ENCODE measurements around the gene DYRK1A. TPM values are rescaled to one million over a fixed set of nuclear protein-coding genes. Genes with fewer than 3 reads are reported as not detected.

The DYRK1A gene
- total RNA-seq, 2 experiments from 2014 or later = 49.8 to 51.4 TPM

DNA sequence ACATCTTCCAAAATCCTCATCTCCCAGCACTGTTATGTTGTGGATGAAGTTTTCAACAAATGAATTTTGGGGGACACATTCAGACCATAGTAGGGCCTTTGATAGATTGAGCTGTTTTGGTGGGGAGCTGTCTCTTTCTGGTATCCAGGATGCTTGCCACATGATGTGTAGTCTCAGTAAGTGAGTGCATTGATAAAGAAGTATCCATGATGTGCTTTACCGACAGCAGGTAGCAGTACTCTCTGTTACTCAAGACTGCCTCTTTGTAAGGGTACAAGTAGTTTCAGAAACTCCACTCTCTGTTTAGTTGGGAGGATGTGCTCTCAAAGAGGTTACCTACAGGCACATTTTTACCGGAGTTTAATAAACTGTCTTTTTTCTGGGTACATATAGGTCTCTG lies 26.5 kb downstream of the DYRK1A start:
- Mint-ChIP-seq H3K4me1 (ENCODE audit: low read depth) (peaks cover 81% of the 10 kb centered on the region), H3K27ac (peak overlapping the region; percentile 8), H3K4me3 (no peak overlapping the region), H3K9me3 (no peaks in the 10 kb centered on the region), H3K36me3 (ENCODE audit: low read depth) (peaks cover 6% of the 10 kb centered on the region), H3K27me3 (ENCODE audit: low read depth) (no peaks in the 10 kb centered on the region)
- CTCF ChIA-PET = no interaction called here
- DNase-seq = no peak
- intact Hi-C loops (cut with micrococcal nuclease) = loop anchor here (2.0 kb wide), 1 partner anchor 16 kb away; no protein-coding TSS in a partner anchor

DNA sequence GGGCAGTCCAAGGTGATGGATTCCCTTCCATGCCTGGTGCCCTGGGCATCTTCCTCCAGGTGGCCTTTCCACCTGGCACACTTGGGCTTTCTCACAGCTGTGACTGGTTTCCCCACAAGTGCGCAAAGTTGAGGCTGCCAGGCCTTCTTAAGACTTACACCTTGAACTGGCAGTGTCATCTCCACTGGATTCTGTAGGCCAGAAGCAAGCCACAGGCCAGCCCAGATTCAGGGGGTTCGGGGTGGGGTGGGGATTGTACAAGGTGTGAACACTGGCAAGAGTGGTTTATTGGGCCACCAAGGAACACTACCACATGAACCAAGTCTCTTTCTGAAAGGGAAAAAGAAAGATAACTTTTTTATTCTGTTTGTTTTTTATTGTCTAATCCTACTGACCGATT lies 27.2 kb downstream of the DYRK1A start:
- intact Hi-C loops (cut with micrococcal nuclease) = loop anchor here (2.0 kb wide), 1 partner anchor 15 kb away; no protein-coding TSS in a partner anchor
- Mint-ChIP-seq H3K27ac (peak overlapping the region; percentile 8), H3K36me3 (ENCODE audit: low read depth) (peaks cover 6% of the 10 kb centered on the region), H3K9me3 (no peaks in the 10 kb centered on the region), H3K4me1 (ENCODE audit: low read depth) (peaks cover 85% of the 10 kb centered on the region), H3K4me3 (no peak overlapping the region), H3K27me3 (ENCODE audit: low read depth) (no peaks in the 10 kb centered on the region)
- no peak for DNase-seq
- CTCF ChIA-PET = no interaction called here

DNA sequence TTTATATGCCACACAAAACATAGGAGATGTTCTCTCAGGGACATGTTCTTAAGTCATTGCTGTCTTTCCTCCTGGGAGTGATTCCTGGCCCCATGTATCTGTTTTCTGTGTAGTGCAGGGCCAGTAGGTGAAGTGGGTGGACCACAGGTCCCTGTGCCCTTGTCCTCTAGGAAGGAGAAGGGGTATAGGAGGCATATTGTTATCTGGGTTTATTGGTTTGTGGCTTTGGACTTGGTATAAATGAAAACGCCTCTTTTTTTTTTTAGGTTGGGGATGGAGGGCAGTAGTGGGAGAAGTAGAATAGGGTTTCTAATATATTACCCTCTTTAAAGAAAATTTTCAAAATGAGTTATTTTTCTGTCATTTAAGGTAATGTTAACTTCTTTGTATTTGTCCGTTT lies 29.4 kb downstream of the DYRK1A start:
- DNase-seq = no peak
- CTCF ChIA-PET = no interaction called here
- H3K4me3 Mint-ChIP-seq = no peak overlapping the region
- H3K27ac Mint-ChIP-seq = no peak overlapping the region
- peaks cover 10% of the 10 kb centered on the region for H3K36me3 Mint-ChIP-seq (ENCODE audit: low read depth)
- H3K4me1 Mint-ChIP-seq (ENCODE audit: low read depth) = peaks cover 84% of the 10 kb centered on the region
- intact Hi-C loops (cut with micrococcal nuclease) = no loop called here
- no peaks in the 10 kb centered on the region for H3K27me3 Mint-ChIP-seq (ENCODE audit: low read depth)
- no peaks in the 10 kb centered on the region for H3K9me3 Mint-ChIP-seq

DNA sequence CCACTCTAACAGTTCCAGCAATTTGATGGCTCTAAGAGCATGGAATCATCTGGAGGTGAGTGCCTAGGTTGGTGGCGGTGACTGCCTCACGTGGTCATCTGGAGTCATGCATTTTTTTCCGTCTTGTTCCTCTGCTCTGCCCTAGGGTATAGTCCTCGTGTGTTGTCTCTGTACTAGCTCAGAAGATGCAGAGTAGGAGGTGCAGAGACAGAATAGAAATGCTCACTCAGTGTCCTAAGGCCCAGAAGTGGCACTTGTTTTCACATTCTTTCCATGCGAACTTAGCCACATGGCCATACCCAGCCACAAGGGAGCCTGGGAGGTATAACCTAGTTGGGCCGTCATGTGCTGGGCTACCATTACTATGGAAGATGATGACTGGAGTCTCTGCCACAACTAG lies 30.3 kb downstream of the DYRK1A start:
- H3K4me1 Mint-ChIP-seq (ENCODE audit: low read depth) = peaks cover 82% of the 10 kb centered on the region
- no peak overlapping the region for H3K27ac Mint-ChIP-seq
- DNase-seq = no peak
- intact Hi-C loops (cut with micrococcal nuclease) = no loop called here
- peaks cover 10% of the 10 kb centered on the region for H3K36me3 Mint-ChIP-seq (ENCODE audit: low read depth)
- H3K9me3 Mint-ChIP-seq = peaks cover 2% of the 10 kb centered on the region
- no peaks in the 10 kb centered on the region for H3K27me3 Mint-ChIP-seq (ENCODE audit: low read depth)
- H3K4me3 Mint-ChIP-seq = no peak overlapping the region
- CTCF ChIA-PET = interaction anchor here (1.0 kb wide), 1 partner anchor 25 kb away, joined by 4 read pairs; no protein-coding TSS in a partner anchor

DNA sequence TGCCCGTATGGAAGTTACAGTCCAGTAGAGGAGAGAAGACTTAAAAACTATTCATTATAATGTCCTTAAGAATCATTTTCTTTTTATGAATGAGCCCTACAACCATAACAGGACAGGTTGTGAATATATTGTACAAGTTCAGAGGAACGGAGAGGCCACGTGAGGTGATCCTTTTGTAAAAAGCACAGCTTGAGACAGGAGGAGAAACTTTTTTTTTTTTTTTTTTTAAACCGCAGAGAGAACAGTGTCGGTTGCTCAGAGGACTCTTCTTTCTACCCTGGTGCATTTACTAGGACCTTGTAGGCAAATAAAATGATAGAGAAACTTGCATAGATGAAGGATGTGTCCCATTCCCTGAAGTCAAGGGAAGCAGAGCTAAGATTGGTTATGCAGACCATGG lies 32.1 kb downstream of the DYRK1A start:
- H3K4me1 Mint-ChIP-seq (ENCODE audit: low read depth) = peaks cover 80% of the 10 kb centered on the region
- H3K4me3 Mint-ChIP-seq = peak overlapping the region; percentile 7
- H3K9me3 Mint-ChIP-seq = peaks cover 10% of the 10 kb centered on the region
- CTCF ChIA-PET = no interaction called here
- intact Hi-C loops (cut with micrococcal nuclease) = loop anchor here (2.0 kb wide), 1 partner anchor 30 kb away; no protein-coding TSS in a partner anchor
- peaks cover 15% of the 10 kb centered on the region for H3K36me3 Mint-ChIP-seq (ENCODE audit: low read depth)
- DNase-seq = peak; percentile 44
- H3K27ac Mint-ChIP-seq = peak overlapping the region; percentile 1
- no peaks in the 10 kb centered on the region for H3K27me3 Mint-ChIP-seq (ENCODE audit: low read depth)

DNA sequence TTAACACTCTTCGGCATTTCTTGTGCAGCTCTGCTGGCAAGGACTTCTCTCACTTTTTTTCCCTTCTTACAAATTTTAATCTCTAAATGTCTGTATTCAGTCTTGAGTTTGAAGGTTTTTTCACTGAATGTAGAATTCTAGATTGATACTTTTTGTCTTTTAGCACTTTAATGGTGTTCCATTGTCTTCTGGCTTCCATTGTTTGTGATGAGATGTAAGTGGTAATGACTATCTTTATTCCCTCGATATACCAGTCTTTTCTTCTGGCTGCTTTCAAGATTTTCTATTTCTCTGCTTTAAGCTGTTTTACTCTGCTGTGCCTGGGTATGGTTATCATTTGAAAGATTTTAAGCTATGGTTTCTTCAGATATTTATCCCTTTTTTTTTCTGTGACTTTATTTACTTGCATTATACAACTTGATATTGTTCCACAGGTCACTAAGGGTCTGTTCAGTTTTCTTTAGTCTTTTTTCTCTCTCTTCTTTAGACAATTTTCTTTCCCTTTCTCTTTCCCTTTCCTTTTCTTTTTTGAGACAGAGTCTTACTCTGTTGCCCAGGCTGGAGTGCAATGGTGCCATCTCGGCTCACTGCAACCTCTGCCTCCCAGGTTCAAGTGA lies 35.8 kb downstream of the DYRK1A start:
- H3K27ac Mint-ChIP-seq = no peak overlapping the region
- peaks cover 10% of the 10 kb centered on the region for H3K9me3 Mint-ChIP-seq
- CTCF ChIA-PET = interaction anchor here (0.7 to 1.4 kb wide), 2 partner anchors 12 to 15 kb away, joined by 3 to 4 read pairs; no protein-coding TSS in a partner anchor
- no peak overlapping the region for H3K4me3 Mint-ChIP-seq
- H3K36me3 Mint-ChIP-seq (ENCODE audit: low read depth) = peaks cover 15% of the 10 kb centered on the region
- H3K27me3 Mint-ChIP-seq (ENCODE audit: low read depth) = no peaks in the 10 kb centered on the region
- intact Hi-C loops (cut with micrococcal nuclease) = no loop called here
- DNase-seq = no peak
- H3K4me1 Mint-ChIP-seq (ENCODE audit: low read depth) = peaks cover 83% of the 10 kb centered on the region

DNA sequence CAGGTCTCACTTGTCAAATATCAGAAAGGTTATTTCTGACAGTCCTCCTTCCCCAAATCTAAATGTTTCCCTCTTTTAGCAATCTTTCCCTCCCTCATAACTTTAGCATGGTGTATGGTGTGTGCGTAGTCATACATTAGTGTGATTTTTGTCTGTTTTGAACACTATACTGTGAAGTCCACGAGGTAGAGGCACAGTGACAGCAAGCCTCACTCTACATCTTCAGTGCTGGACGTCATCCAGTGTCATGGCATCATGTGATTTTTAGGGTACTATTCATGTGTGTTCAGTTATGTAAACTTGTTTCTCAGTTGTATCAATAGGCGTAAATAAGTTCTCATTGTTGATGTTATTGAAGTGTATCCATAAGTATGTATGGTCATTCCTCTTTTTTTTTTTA lies 39.1 kb downstream of the DYRK1A start:
- Mint-ChIP-seq H3K4me3 (no peak overlapping the region), H3K36me3 (ENCODE audit: low read depth) (peaks cover 16% of the 10 kb centered on the region), H3K27ac (no peak overlapping the region), H3K27me3 (ENCODE audit: low read depth) (no peaks in the 10 kb centered on the region), H3K4me1 (ENCODE audit: low read depth) (peaks cover 80% of the 10 kb centered on the region), H3K9me3 (peaks cover 10% of the 10 kb centered on the region)
- DNase-seq = no peak
- intact Hi-C loops (cut with micrococcal nuclease) = no loop called here
- CTCF ChIA-PET = no interaction called here

DNA sequence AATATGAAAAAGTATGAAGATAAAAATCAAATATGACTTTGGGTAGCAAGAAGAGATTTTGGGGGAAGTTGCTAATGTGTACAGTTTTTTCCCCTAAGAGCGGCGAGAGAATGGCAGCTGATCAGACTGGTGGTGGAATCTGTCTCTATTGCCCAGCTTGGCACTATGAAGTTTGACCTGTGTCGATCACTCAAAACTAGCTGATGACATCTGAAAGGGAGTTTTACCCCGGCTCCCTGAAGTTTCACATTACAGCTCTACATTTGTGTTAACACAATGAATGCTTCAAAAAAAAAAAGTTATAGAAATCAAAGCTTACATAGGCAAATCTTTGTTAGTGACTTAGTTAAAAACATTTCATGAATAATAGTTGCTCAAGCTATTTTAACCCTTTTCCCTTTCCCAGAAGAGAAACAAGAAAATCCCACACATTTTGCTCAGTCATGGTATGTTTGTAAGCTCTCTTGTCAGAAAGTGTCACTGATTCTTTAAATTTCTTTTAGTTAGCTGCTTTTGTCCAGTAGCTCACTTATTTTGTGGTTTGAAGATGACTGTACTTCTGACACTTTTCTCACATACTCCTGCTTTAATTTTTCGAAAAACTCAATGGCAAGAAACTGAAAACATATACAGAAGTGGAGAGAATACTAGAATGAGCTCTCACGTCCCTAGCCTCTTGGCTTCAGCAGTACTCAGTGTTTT lies 41.3 kb downstream of the DYRK1A start:
- H3K27me3 Mint-ChIP-seq (ENCODE audit: low read depth) = no peaks in the 10 kb centered on the region
- CTCF ChIA-PET = interaction anchor here (0.7 to 1.6 kb wide), 6 partner anchors 9 to 156 kb away, joined by 3 to 6 read pairs (median 4); no protein-coding TSS in a partner anchor

DNA sequence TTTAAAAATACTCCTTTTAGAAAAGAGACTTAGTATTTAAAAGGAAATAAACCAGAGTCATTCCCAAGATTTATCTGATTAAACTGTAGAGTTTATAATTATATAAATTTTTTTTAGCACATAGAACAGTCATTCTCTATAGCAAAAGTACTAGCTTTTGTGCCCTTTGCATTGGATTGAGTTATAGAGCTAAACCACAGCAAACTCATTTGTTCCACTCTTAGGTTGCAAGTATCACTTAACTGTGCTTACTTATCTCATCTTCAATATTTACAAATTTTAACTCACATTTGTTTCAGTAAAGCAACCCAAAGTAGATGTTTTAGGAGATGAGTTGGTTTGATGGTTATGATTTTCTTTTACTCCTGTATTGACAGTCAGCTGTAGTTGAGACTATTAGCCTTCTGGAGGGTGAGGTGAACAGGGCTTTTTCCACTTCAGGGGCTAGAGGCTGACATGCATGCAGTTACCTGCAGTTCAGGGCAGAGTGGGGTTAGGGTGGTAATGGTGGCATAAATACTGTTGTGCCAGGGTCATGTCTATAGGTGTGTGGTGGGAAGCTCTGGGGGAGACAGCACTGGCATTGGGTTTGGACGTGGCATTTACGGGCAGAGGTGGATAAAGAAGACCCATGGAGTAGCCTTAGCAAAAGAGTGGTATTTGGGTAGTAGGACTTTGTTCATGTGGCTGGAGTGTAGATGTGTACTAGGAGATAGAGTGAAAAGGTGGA lies 42.1 kb downstream of the DYRK1A start:
- H3K27me3 Mint-ChIP-seq (ENCODE audit: low read depth) = no peaks in the 10 kb centered on the region
- no peaks in the 10 kb centered on the region for H3K9me3 Mint-ChIP-seq
- H3K36me3 Mint-ChIP-seq (ENCODE audit: low read depth) = peaks cover 8% of the 10 kb centered on the region
- H3K27ac Mint-ChIP-seq = peak overlapping the region; percentile 19
- intact Hi-C loops (cut with micrococcal nuclease) = loop anchor here (1.0 to 2.0 kb wide), 3 partner anchors 16 to 52 kb away; no protein-coding TSS in a partner anchor
- DNase-seq = no peak
- CTCF ChIA-PET = interaction anchor here (0.7 to 1.6 kb wide), 6 partner anchors 8 to 156 kb away, joined by 3 to 6 read pairs (median 4); no protein-coding TSS in a partner anchor
- peaks cover 81% of the 10 kb centered on the region for H3K4me1 Mint-ChIP-seq (ENCODE audit: low read depth)
- no peak overlapping the region for H3K4me3 Mint-ChIP-seq

More for the DNA sequence above, 41.3 kb downstream of the DYRK1A start:
- Mint-ChIP-seq H3K4me3 (peak overlapping the region; percentile 19), H3K27ac (peak overlapping the region; percentile 58), H3K9me3 (peaks cover 1% of the 10 kb centered on the region), H3K4me1 (ENCODE audit: low read depth) (peaks cover 81% of the 10 kb centered on the region), H3K36me3 (ENCODE audit: low read depth) (peaks cover 10% of the 10 kb centered on the region)
- DNase-seq = no peak
- intact Hi-C loops (cut with micrococcal nuclease) = loop anchor here (1.0 to 2.0 kb wide), 3 partner anchors 15 to 53 kb away; no protein-coding TSS in a partner anchor

DNA sequence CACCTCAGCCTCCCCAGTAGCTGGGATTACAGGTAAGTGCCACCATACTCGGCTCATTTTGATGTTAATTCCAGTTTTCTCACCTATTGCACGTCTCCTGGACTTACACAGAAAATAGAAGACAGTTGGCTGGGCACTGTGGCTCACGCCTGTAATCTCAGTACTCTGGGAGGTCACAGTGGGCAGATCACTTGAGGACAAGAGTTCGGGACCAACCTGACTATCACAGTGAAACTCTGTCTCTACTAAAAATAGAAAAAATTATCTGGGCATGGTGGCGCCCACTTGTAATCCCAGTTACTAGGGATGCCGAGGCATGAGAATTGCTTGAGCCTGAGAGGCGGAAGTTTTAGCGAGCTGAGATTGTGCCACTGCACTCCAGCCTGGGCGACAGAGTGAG lies 44.1 kb downstream of the DYRK1A start:
- intact Hi-C loops (cut with micrococcal nuclease) = no loop called here
- CTCF ChIA-PET = no interaction called here
- Mint-ChIP-seq H3K27ac (no peak overlapping the region), H3K4me1 (ENCODE audit: low read depth) (peaks cover 81% of the 10 kb centered on the region), H3K27me3 (ENCODE audit: low read depth) (no peaks in the 10 kb centered on the region), H3K4me3 (no peak overlapping the region), H3K9me3 (no peaks in the 10 kb centered on the region), H3K36me3 (ENCODE audit: low read depth) (peaks cover 6% of the 10 kb centered on the region)
- DNase-seq = no peak

DNA sequence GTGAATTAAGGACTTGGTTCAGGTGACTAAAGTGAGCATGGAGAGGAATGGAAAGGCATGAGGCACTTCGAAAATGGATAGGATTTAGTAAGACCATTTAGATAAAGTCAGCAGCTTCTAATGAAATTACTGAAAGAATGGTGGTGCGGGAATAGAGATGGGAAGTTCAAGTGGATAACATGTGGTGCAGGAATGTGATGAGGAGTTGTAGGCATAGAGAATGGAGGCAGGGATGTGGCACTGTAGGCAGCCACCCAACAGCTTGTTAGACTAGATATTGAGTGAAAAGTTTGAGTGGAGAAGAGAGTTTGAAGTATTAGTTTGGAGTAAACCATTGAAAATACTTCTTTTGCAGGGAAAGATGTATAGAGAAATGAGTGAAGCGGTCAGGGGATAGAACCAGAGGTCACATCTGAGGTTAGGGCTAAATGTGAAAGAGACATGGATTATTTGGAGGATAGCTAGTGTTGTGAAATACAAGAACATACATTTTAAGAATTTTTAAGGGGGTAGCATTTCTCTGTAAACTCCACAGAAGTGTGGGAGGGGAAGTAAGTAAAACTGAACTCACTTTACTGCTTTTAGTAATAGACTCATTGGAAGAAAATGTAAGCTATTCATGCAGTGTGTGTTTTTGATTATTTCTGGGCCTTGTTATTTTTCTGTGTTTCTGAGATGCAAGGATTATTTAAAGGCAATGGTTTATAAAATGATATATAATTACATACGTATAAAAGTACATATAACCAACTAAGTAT lies 46.2 kb downstream of the DYRK1A start:
- peaks cover 6% of the 10 kb centered on the region for H3K36me3 Mint-ChIP-seq (ENCODE audit: low read depth)
- H3K27me3 Mint-ChIP-seq (ENCODE audit: low read depth) = no peaks in the 10 kb centered on the region
- no peak for DNase-seq
- intact Hi-C loops (cut with micrococcal nuclease) = no loop called here
- no peak overlapping the region for H3K4me3 Mint-ChIP-seq
- peaks cover 77% of the 10 kb centered on the region for H3K4me1 Mint-ChIP-seq (ENCODE audit: low read depth)
- H3K9me3 Mint-ChIP-seq = no peaks in the 10 kb centered on the region
- CTCF ChIA-PET = no interaction called here
- no peak overlapping the region for H3K27ac Mint-ChIP-seq

Measured in activated naive CD4-positive, alpha-beta T cell treated with anti-CD3 and anti-CD28 coated beads for 36 hours (primary cell).